ENCODE measurements around the gene TMTC1.
"Not testable (repeated sequence)": the region's sequence is repeated elsewhere in the genome, so short reads cannot be mapped to it uniquely, and the experiment has no call there.

Gene TMTC1

GRCh38 chr12:29566441-29566840, 217.3 kb downstream of the TMTC1 start:
- no peaks in the 10 kb centered on the region for H3K36me3 ChIP-seq (ENCODE audit: control insufficient read depth in 1 of 2, insufficient read depth in 2 of 2, low read length in 2 of 2)
- H3K27me3 ChIP-seq (ENCODE audit: control insufficient read depth in 1 of 2, insufficient read depth in 2 of 2, low read length in 2 of 2) = no peaks in the 10 kb centered on the region
- no peak overlapping the region for H3K4me3 ChIP-seq (ENCODE audit: low read depth in 1 of 2, low read length in 2 of 2)
- H3K4me1 ChIP-seq (ENCODE audit: control insufficient read depth in 1 of 2, insufficient read depth in 2 of 2, low read length in 2 of 2) = peaks cover 5 to 8% of the 10 kb centered on the region in 2 donors
- H3K9ac ChIP-seq (ENCODE audit: low read depth in 1 of 2, low read length in 2 of 2) = no peak overlapping the region
- no peaks in the 10 kb centered on the region for H3K9me3 ChIP-seq (ENCODE audit: control insufficient read depth in 1 of 2, low read length in 2 of 2)
- no peak overlapping the region for H3K27ac ChIP-seq (ENCODE audit: low read depth, low read length)

- H3K4me1 ChIP-seq (ENCODE audit: control insufficient read depth in 1 of 2, insufficient read depth in 2 of 2, low read length in 2 of 2) = peaks cover 5 to 8% of the 10 kb centered on the region in 2 donors
- H3K36me3 ChIP-seq (ENCODE audit: control insufficient read depth in 1 of 2, insufficient read depth in 2 of 2, low read length in 2 of 2) = no peaks in the 10 kb centered on the region
- H3K4me3 ChIP-seq (ENCODE audit: low read depth in 1 of 2, low read length in 2 of 2) = no peak overlapping the region
- no peaks in the 10 kb centered on the region for H3K9me3 ChIP-seq (ENCODE audit: control insufficient read depth in 1 of 2, low read length in 2 of 2)
- H3K27ac ChIP-seq (ENCODE audit: low read depth, low read length) = no peak overlapping the region
- no peaks in the 10 kb centered on the region for H3K27me3 ChIP-seq (ENCODE audit: control insufficient read depth in 1 of 2, insufficient read depth in 2 of 2, low read length in 2 of 2)
- no peak overlapping the region for H3K9ac ChIP-seq (ENCODE audit: low read depth in 1 of 2, low read length in 2 of 2)
Observed at GRCh38 chr12:29565727-29566126, 218.0 kb downstream of the TMTC1 start.

DNA sequence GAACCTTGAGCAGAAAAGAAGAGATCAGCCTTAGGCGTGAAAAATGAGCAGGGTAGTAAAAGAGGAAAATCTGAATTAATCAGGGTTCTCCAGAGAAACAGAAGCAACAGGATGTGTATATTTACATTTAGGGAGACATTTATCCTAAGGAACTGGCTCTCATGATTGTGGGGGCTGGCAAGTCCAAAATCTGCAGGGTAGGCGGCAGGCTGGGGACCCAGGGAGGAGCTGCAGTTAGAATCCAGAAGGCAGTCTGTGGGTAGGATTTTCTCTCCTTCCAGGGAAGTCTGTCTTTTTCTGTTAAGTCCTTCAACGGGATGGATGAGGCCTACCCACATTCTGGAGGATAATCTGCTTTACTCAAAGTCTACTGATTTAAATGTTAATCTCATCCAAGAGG, 218.8 kb downstream of the TMTC1 start:
- Histone ChIP-seq H3K27ac (ENCODE audit: low read depth, low read length) (no peak overlapping the region), H3K36me3 (ENCODE audit: control insufficient read depth in 1 of 2, insufficient read depth in 2 of 2, low read length in 2 of 2) (no peaks in the 10 kb centered on the region), H3K9me3 (ENCODE audit: control insufficient read depth in 1 of 2, low read length in 2 of 2) (no peaks in the 10 kb centered on the region), H3K27me3 (ENCODE audit: control insufficient read depth in 1 of 2, insufficient read depth in 2 of 2, low read length in 2 of 2) (no peaks in the 10 kb centered on the region), H3K4me3 (ENCODE audit: low read depth in 1 of 2, low read length in 2 of 2) (no peak overlapping the region), H3K9ac (ENCODE audit: low read depth in 1 of 2, low read length in 2 of 2) (no peak overlapping the region), H3K4me1 (ENCODE audit: control insufficient read depth in 1 of 2, insufficient read depth in 2 of 2, low read length in 2 of 2) (peaks cover 5 to 8% of the 10 kb centered on the region in 2 donors)

- Histone ChIP-seq H3K27me3 (ENCODE audit: control insufficient read depth in 1 of 2, insufficient read depth in 2 of 2, low read length in 2 of 2) (no peaks in the 10 kb centered on the region), H3K9me3 (ENCODE audit: control insufficient read depth in 1 of 2, low read length in 2 of 2) (no peaks in the 10 kb centered on the region), H3K4me3 (ENCODE audit: low read depth in 1 of 2, low read length in 2 of 2) (peak overlapping the region; percentile 36 to 62), H3K27ac (ENCODE audit: low read depth, low read length) (no peak overlapping the region), H3K9ac (ENCODE audit: low read depth in 1 of 2, low read length in 2 of 2) (no peak overlapping the region), H3K36me3 (ENCODE audit: control insufficient read depth in 1 of 2, insufficient read depth in 2 of 2, low read length in 2 of 2) (no peaks in the 10 kb centered on the region), H3K4me1 (ENCODE audit: control insufficient read depth in 1 of 2, insufficient read depth in 2 of 2, low read length in 2 of 2) (peaks cover 8 to 16% of the 10 kb centered on the region in 2 donors)
Observed at GRCh38 chr12:29563636-29564035, 220.1 kb downstream of the TMTC1 start.

DNA sequence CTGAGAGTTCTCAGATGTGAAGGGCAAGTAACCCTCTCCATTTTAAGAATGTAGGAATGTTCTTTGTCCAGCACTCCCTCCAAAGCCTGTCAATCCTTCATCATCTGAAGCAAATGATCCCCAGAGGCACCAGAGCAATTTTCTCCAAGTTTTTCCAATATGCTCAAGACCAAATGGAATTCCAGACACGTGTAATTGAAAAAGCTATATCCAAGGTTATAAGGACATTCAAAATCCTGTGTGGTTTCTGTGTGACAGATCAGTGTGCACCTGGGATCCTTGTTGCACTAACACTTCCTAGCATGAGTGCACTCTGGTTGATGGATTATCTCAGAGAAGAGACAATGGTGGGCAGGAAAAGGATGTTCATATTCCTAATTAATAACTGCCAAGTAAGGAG, 220.7 kb downstream of the TMTC1 start:
- Histone ChIP-seq H3K9me3 (ENCODE audit: control insufficient read depth in 1 of 2, low read length in 2 of 2) (no peaks in the 10 kb centered on the region), H3K27me3 (ENCODE audit: control insufficient read depth in 1 of 2, insufficient read depth in 2 of 2, low read length in 2 of 2) (no peaks in the 10 kb centered on the region), H3K4me3 (ENCODE audit: low read depth in 1 of 2, low read length in 2 of 2) (no peak overlapping the region), H3K27ac (ENCODE audit: low read depth, low read length) (no peak overlapping the region), H3K9ac (ENCODE audit: low read depth in 1 of 2, low read length in 2 of 2) (no peak overlapping the region), H3K36me3 (ENCODE audit: control insufficient read depth in 1 of 2, insufficient read depth in 2 of 2, low read length in 2 of 2) (no peaks in the 10 kb centered on the region), H3K4me1 (ENCODE audit: control insufficient read depth in 1 of 2, insufficient read depth in 2 of 2, low read length in 2 of 2) (peaks cover 8 to 16% of the 10 kb centered on the region in 2 donors)

- H3K9ac ChIP-seq (ENCODE audit: low read depth in 1 of 2, low read length in 2 of 2) = no peak overlapping the region
- H3K27me3 ChIP-seq (ENCODE audit: control insufficient read depth in 1 of 2, insufficient read depth in 2 of 2, low read length in 2 of 2) = no peaks in the 10 kb centered on the region
- no peaks in the 10 kb centered on the region for H3K9me3 ChIP-seq (ENCODE audit: control insufficient read depth in 1 of 2, low read length in 2 of 2)
- H3K4me1 ChIP-seq (ENCODE audit: control insufficient read depth in 1 of 2, insufficient read depth in 2 of 2, low read length in 2 of 2) = peaks cover 8 to 16% of the 10 kb centered on the region in 2 donors
- no peaks in the 10 kb centered on the region for H3K36me3 ChIP-seq (ENCODE audit: control insufficient read depth in 1 of 2, insufficient read depth in 2 of 2, low read length in 2 of 2)
- no peak overlapping the region for H3K27ac ChIP-seq (ENCODE audit: low read depth, low read length)
- peak overlapping the region in 1 of 2 donors; percentile 7 for H3K4me3 ChIP-seq (ENCODE audit: low read depth in 1 of 2, low read length in 2 of 2)
Observed at GRCh38 chr12:29562110-29562804, 221.5 kb downstream of the TMTC1 start.

DNA sequence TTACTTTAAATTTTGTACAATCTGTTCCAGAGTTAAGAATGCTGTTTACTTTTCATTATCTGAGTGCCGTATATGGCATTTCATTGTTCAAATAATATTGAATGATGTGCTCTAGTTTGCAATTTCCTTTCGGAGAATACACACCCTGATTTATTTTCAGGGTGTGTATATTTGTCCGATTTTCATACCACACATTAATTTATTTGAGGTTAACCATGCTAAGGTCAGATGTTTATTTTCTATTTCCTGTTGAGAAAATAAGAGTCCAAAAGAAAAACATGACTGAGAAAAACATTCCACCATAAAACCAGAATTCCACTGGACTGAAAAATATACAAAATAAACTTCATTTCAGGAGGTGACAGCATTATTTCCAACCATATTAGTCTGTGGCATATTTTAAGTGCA, 222.1 kb downstream of the TMTC1 start:
- H3K9ac ChIP-seq (ENCODE audit: low read depth in 1 of 2, low read length in 2 of 2) = no peak overlapping the region

GRCh38 chr12:29559198-29559597, 224.5 kb downstream of the TMTC1 start:
- Histone ChIP-seq H3K9me3 (ENCODE audit: control insufficient read depth in 1 of 2, low read length in 2 of 2) (no peaks in the 10 kb centered on the region), H3K27me3 (ENCODE audit: control insufficient read depth in 1 of 2, insufficient read depth in 2 of 2, low read length in 2 of 2) (no peaks in the 10 kb centered on the region), H3K4me1 (ENCODE audit: control insufficient read depth in 1 of 2, insufficient read depth in 2 of 2, low read length in 2 of 2) (peaks cover 4 to 14% of the 10 kb centered on the region in 2 donors), H3K36me3 (ENCODE audit: control insufficient read depth in 1 of 2, insufficient read depth in 2 of 2, low read length in 2 of 2) (no peaks in the 10 kb centered on the region), H3K27ac (ENCODE audit: low read depth, low read length) (peak overlapping the region; percentile 11), H3K4me3 (ENCODE audit: low read depth in 1 of 2, low read length in 2 of 2) (peak overlapping the region; percentile 9 to 63), H3K9ac (ENCODE audit: low read depth in 1 of 2, low read length in 2 of 2) (no peak overlapping the region)

More for the DNA sequence above, 222.1 kb downstream of the TMTC1 start:
- Histone ChIP-seq H3K9me3 (ENCODE audit: control insufficient read depth in 1 of 2, low read length in 2 of 2) (no peaks in the 10 kb centered on the region), H3K4me3 (ENCODE audit: low read depth in 1 of 2, low read length in 2 of 2) (peak overlapping the region in 1 of 2 donors; percentile 7), H3K27me3 (ENCODE audit: control insufficient read depth in 1 of 2, insufficient read depth in 2 of 2, low read length in 2 of 2) (no peaks in the 10 kb centered on the region), H3K4me1 (ENCODE audit: control insufficient read depth in 1 of 2, insufficient read depth in 2 of 2, low read length in 2 of 2) (peaks cover 8 to 16% of the 10 kb centered on the region in 2 donors), H3K36me3 (ENCODE audit: control insufficient read depth in 1 of 2, insufficient read depth in 2 of 2, low read length in 2 of 2) (no peaks in the 10 kb centered on the region), H3K27ac (ENCODE audit: low read depth, low read length) (no peak overlapping the region)

DNA sequence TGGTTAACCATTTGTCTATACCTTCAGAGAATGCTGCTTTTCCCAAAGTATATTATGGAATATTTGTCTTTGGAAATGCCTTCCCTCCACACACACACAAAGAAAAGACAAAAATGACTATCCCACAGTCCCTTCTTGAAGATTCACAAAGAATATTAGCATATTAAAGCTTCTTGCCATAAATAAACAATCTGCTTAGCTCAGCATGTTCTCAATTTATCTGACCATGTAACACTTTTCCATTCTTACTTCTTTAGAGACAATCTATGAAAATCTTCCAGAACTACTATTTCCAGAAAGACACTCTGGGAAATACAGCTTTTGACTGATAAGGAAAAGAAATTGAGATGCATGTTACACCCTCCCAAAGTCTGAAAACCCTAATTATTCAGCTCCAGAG, 227.4 kb downstream of the TMTC1 start:
- Histone ChIP-seq H3K27ac (ENCODE audit: low read depth, low read length) (no peak overlapping the region), H3K9me3 (ENCODE audit: control insufficient read depth in 1 of 2, low read length in 2 of 2) (no peaks in the 10 kb centered on the region)

GRCh38 chr12:29555451-29555850, 228.3 kb downstream of the TMTC1 start:
- H3K4me3 ChIP-seq (ENCODE audit: low read depth in 1 of 2, low read length in 2 of 2); H3K27ac ChIP-seq (ENCODE audit: low read depth, low read length); H3K36me3 ChIP-seq (ENCODE audit: control insufficient read depth in 1 of 2, insufficient read depth in 2 of 2, low read length in 2 of 2); H3K9ac ChIP-seq (ENCODE audit: low read depth in 1 of 2, low read length in 2 of 2); H3K27me3 ChIP-seq (ENCODE audit: control insufficient read depth in 1 of 2, insufficient read depth in 2 of 2, low read length in 2 of 2); H3K9me3 ChIP-seq (ENCODE audit: control insufficient read depth in 1 of 2, low read length in 2 of 2): not testable (repeated sequence)
- peaks cover 0 to 11% of the 10 kb centered on the region in 2 donors for H3K4me1 ChIP-seq (ENCODE audit: control insufficient read depth in 1 of 2, insufficient read depth in 2 of 2, low read length in 2 of 2)

More for the DNA sequence above, 227.4 kb downstream of the TMTC1 start:
- Histone ChIP-seq H3K27me3 (ENCODE audit: control insufficient read depth in 1 of 2, insufficient read depth in 2 of 2, low read length in 2 of 2) (no peaks in the 10 kb centered on the region), H3K4me1 (ENCODE audit: control insufficient read depth in 1 of 2, insufficient read depth in 2 of 2, low read length in 2 of 2) (peaks cover 0 to 11% of the 10 kb centered on the region in 2 donors), H3K36me3 (ENCODE audit: control insufficient read depth in 1 of 2, insufficient read depth in 2 of 2, low read length in 2 of 2) (no peaks in the 10 kb centered on the region), H3K9ac (ENCODE audit: low read depth in 1 of 2, low read length in 2 of 2) (no peak overlapping the region), H3K4me3 (ENCODE audit: low read depth in 1 of 2, low read length in 2 of 2) (no peak overlapping the region)

Measured in duodenal mucosa (tissue), 2 donors.